ENCODE results near the gene ANKRD55. TPM values are rescaled to one million over a fixed set of nuclear protein-coding genes. Genes with fewer than 3 reads are reported as not detected.
"Not testable (repeated sequence)": the region's sequence is repeated elsewhere in the genome, so short reads cannot be mapped to it uniquely, and the experiment has no call there.

Gene ANKRD55
- total and polyA plus RNA-seq, 8 donors = 0.06 TPM; not detected in 7

DNA sequence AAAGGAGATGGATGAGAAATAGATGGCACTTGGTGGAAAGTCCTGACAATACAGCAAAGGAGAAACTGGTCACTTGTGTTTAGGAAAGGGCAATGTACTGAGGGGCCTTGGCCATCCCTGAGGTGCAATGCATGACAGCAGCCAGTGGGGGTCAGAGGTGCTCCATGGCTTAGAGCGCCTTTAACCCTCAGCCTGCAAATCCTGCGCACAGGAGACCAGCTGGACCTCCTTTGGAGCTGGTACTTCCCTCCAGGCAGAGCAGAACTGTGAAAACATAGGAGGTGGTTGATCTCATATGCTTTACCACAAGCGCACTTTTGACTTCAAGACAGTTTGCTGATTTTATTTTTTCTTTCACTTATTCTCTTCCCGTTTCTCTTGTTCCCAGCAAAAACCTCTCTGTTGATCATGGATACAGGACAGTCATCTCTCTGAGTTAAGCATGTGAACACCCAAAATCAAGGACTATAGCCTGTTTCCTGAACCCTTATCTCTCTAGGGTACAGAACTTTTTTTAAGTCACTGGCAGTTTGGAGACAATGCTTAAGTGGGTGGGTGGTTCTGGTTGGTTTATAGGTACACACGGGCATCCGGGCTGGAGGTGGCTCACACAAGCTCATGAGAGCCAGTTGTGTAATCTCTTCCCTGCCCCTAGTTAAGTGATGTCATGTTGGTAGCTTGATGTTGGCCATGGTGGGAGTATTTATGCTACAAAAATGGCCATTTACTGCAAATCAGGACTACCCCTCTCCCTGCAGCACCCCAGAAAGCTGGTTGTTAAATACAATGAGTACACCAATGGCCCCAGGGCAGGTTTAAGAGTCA lies 37.6 kb upstream of the ANKRD55 start:
- DNase-seq = peak; percentile 70 to 88 (median 85)
- no peak overlapping the region for H3K4me3 ChIP-seq
- H3K9me3 ChIP-seq = no peaks in the 10 kb centered on the region
- H3K27me3 ChIP-seq = no peaks in the 10 kb centered on the region
- peaks cover 0 to 2% (median 0%) of the 10 kb centered on the region in 3 donors for H3K4me1 ChIP-seq
- intact Hi-C loops (cut with DNase I) = loop anchor here in 2 of 3 donors (10.0 kb wide), 2 partner anchors 54 to 564 kb away; no protein-coding TSS in a partner anchor
- ATAC-seq = peak; percentile 99 to 100 (median 100)
- no peaks in the 10 kb centered on the region for H3K36me3 ChIP-seq
- TF ChIP-seq, protein P1, sequence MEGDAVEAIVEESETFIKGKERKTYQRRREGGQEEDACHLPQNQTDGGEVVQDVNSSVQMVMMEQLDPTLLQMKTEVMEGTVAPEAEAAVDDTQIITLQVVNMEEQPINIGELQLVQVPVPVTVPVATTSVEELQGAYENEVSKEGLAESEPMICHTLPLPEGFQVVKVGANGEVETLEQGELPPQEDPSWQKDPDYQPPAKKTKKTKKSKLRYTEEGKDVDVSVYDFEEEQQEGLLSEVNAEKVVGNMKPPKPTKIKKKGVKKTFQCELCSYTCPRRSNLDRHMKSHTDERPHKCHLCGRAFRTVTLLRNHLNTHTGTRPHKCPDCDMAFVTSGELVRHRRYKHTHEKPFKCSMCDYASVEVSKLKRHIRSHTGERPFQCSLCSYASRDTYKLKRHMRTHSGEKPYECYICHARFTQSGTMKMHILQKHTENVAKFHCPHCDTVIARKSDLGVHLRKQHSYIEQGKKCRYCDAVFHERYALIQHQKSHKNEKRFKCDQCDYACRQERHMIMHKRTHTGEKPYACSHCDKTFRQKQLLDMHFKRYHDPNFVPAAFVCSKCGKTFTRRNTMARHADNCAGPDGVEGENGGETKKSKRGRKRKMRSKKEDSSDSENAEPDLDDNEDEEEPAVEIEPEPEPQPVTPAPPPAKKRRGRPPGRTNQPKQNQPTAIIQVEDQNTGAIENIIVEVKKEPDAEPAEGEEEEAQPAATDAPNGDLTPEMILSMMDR (IDR thresholded peaks at IDR 0.05) = peak; percentile 78 to 99 (median 96)
- peak overlapping the region in 1 of 4 donors; percentile 42 for H3K27ac ChIP-seq
- no peak for FAIRE-seq
- WGBS, 2 donors = 41 to 42% methylated on average over 6 of the region's 6 CpGs

DNA sequence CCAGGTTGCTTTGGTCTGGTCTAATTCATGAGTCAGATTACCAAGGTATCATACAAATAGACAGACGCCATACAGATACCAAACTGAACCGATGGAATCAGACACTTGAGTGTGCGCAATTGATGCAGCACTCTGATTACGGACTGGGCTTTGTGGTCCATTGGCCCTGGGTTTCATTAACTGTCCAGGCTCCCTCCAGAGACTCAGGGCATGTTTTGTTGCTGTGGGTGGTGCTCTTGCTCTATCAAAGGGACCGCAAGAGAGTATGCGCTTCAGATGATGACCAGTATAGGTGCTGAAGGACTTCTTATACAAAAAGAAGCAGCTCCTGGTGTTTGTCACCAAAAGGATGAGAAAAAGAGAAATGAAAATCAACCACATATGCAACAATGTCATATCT lies 36.9 kb upstream of the ANKRD55 start:
- ATAC-seq (peak in 2 of 4 donors; percentile 21 to 34), FAIRE-seq (no peak), DNase-seq (no peak)
- Histone ChIP-seq H3K27ac (no peak overlapping the region), H3K4me1 (peaks cover 0 to 2% (median 0%) of the 10 kb centered on the region in 3 donors), H3K36me3 (no peaks in the 10 kb centered on the region), H3K9me3 (no peaks in the 10 kb centered on the region), H3K4me3 (no peak overlapping the region), H3K27me3 (no peaks in the 10 kb centered on the region)
- TF ChIP-seq, protein P1 (IDR thresholded peaks at IDR 0.05) = no peak
- intact Hi-C loops (cut with DNase I) = loop anchor here in 2 of 3 donors (10.0 kb wide), 2 partner anchors 55 to 565 kb away; no protein-coding TSS in a partner anchor
- 84% methylated on average over 6 of the region's 6 CpGs for WGBS, 2 donors

DNA sequence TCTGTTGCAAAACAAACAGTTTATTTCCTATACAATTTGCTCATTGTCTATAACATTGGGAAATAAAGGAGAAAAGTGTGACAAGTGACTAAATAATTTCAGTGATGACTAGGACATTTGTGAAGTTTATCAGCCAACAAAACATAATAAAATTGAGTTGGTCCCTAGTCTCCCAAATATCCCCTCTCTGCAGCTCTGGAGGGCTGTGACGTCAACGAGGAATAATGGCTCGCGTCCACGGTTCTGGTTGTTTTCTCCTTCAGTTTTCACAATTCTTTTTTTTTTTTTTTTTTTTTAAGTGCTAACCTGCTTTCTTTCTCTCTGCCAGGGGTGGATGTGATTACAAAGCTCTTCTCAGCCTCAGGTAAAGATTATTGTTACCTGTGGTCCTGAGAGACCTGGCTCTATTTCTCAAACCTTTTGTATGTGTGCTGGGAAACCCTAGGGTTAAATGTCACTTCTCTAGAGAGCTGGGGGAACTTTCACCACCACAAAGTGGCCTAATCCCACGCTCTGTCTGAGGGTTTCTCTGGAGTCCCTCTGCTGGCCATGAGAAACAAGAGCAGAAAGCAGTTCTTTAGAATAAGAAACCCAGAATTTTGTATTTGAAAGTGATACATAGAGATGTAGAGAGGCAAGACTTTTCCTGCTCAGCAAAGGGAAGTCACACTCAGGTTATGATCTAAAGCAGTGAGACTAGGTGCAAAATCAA lies 36.2 kb upstream of the ANKRD55 start:
- FAIRE-seq (no peak), ATAC-seq (peak; percentile 38 to 80 (median 64)), DNase-seq (no peak)
- no peak overlapping the region for H3K4me3 ChIP-seq
- H3K27me3 ChIP-seq = no peaks in the 10 kb centered on the region
- intact Hi-C loops (cut with DNase I) = no loop called here
- H3K27ac ChIP-seq = no peak overlapping the region
- H3K36me3 ChIP-seq = no peaks in the 10 kb centered on the region
- no peaks in the 10 kb centered on the region for H3K9me3 ChIP-seq
- TF ChIP-seq, protein P1 (IDR thresholded peaks at IDR 0.05) = peak in 1 of 4 donors; percentile 12
- whole genome bisulfite sequencing, 2 donors = 29 to 30% methylated on average over 6 of the region's 6 CpGs
- peaks cover 0 to 2% (median 0%) of the 10 kb centered on the region in 3 donors for H3K4me1 ChIP-seq

DNA sequence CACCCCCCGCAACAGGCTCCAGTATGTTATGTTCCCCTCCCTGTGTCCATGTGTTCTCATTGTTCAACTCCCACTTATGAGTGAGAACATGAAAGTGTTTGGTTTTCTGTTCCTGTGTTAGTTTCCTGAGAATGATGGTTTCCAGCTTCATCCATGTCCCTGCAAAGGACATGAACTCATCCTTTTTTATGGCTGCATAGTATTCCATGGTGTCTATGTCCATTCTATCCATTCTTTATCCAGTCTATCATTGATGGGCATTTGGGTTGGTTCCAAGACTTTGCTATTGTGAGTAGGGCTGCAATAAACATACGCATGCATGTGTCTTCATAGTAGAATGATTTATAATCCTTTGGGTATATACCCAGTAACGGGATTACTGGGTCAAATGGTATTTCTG lies 35.6 kb upstream of the ANKRD55 start:
- H3K9me3 ChIP-seq; FAIRE-seq; H3K27ac ChIP-seq; DNase-seq; ATAC-seq; H3K36me3 ChIP-seq; H3K27me3 ChIP-seq; H3K4me1 ChIP-seq; intact Hi-C loops (cut with DNase I); H3K4me3 ChIP-seq: not testable (repeated sequence)
- 83 to 91% methylated on average over 3 of the region's 3 CpGs for WGBS, 2 donors

DNA sequence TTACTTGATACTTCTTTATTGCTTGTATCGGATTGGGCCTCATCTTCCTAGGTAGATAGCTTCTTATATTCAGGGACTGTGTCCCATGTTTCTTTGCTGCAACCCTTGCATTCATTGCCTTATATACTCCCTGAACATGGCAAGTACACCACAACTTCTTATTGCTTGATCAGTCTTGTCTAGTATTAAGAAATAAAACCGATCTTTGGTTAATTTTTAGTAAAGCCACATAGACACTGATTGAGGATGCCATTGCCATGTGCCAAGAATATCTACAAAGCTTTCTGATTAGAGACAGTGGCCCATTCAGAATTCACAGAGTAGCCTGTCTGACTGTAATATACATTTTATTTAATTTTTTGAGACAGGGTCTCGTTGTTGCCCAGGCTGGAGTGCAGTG lies 34.7 kb upstream of the ANKRD55 start:
- peaks cover 0 to 2% (median 0%) of the 10 kb centered on the region in 3 donors for H3K4me1 ChIP-seq
- no peaks in the 10 kb centered on the region for H3K9me3 ChIP-seq
- H3K36me3 ChIP-seq = no peaks in the 10 kb centered on the region
- H3K27me3 ChIP-seq = no peaks in the 10 kb centered on the region
- no peak for FAIRE-seq
- no peak for ATAC-seq
- no peak overlapping the region for H3K27ac ChIP-seq
- no peak overlapping the region for H3K4me3 ChIP-seq
- intact Hi-C loops (cut with DNase I) = no loop called here
- 69 to 72% methylated on average over 3 of the region's 3 CpGs for WGBS, 2 donors
- DNase-seq = no peak
- TF ChIP-seq, protein P1 (IDR thresholded peaks at IDR 0.05) = no peak
